SK-N-SH treated with all-trans-retinoic acid at 6 μM for 48 hours (cell line): ENCODE measurements around the gene ZNF697.
"Not testable (repeated sequence)": the region's sequence is repeated elsewhere in the genome, so short reads cannot be mapped to it uniquely, and the experiment has no call there.

Experiments
- ATAC-seq: fragments of 200-7000 bp; cut with Tn5 transposase; 3 replicates; pipeline ENCODE4 v1.9.1; 2020; ENCODE audit warnings: mild to moderate bottlenecking, moderate library complexity
- ARNTL ChIP-seq: fragments of 450-650 bp; formaldehyde crosslinking; IDR thresholded peaks from 2 replicates; pipeline ENCODE4 v1.5.0; 2020; ENCODE audit warnings: low read depth, mild to moderate bottlenecking, moderate library complexity, borderline replicate concordance
- BACH2 ChIP-seq: fragments of 250-450 bp; sonication (Bioruptor Pico); IDR thresholded peaks from 2 replicates; pipeline ENCODE4 v1.9.0; 2021; ENCODE audit warnings: mild to moderate bottlenecking, borderline replicate concordance
- CREB5 ChIP-seq: fragments of 250-450 bp; sonication (Bioruptor Pico); IDR thresholded peaks from 2 replicates; pipeline ENCODE4 v1.5.1; 2020; ENCODE audit warnings: low read depth, mild to moderate bottlenecking, moderate library complexity
- CSDC2 ChIP-seq: fragments of 250-450 bp; sonication (Bioruptor Pico); IDR thresholded peaks from 2 replicates; pipeline ENCODE4 v1.5.0; 2020; ENCODE audit warnings: mild to moderate bottlenecking, moderate library complexity
- CSRNP3 ChIP-seq: fragments of 250-450 bp; sonication (Bioruptor Pico); IDR thresholded peaks from 2 replicates; pipeline ENCODE4 v1.5.1; 2021; ENCODE audit warnings: mild to moderate bottlenecking, moderate library complexity
- ESRRG ChIP-seq: fragments of 250-450 bp; sonication (Bioruptor Pico); IDR thresholded peaks from 2 replicates; pipeline ENCODE4 v1.6.1; 2021; ENCODE audit warnings: mild to moderate bottlenecking
- GLIS3 ChIP-seq: fragments of 250-450 bp; sonication (Bioruptor Pico); IDR thresholded peaks from 2 replicates; pipeline ENCODE4 v1.5.0; 2020; ENCODE audit warnings: mild to moderate bottlenecking, moderate library complexity
- ISL1 ChIP-seq: fragments of 250-450 bp; sonication (Bioruptor Pico); IDR thresholded peaks from 2 replicates; pipeline ENCODE4 v2.1.2; 2022; ENCODE audit warnings: mild to moderate bottlenecking, moderate library complexity
- OSR1 ChIP-seq: fragments of 250-450 bp; sonication (Bioruptor Pico); IDR thresholded peaks from 2 replicates; pipeline ENCODE4 v1.8.0; 2022; ENCODE audit warnings: moderate library complexity, mild to moderate bottlenecking, inconsistent platforms
- PPARA ChIP-seq: fragments of 250-450 bp; sonication (Bioruptor Pico); IDR thresholded peaks from 2 replicates; pipeline ENCODE4 v1.5.0; 2020; ENCODE audit warnings: mild to moderate bottlenecking, borderline replicate concordance
- SNAI2 ChIP-seq: fragments of 250-450 bp; sonication (Bioruptor Pico); IDR thresholded peaks from 2 replicates; pipeline ENCODE4 v1.5.0; 2020; ENCODE audit warnings: mild to moderate bottlenecking, moderate library complexity
- TCF4 ChIP-seq: fragments of 250-450 bp; sonication (Bioruptor Pico); IDR thresholded peaks from 2 replicates; pipeline ENCODE4 v1.8.0; 2021; ENCODE audit warnings: mild to moderate bottlenecking, moderate library complexity, borderline replicate concordance
- TOX ChIP-seq: fragments of 250-450 bp; sonication (Bioruptor Pico); IDR thresholded peaks from 2 replicates; pipeline ENCODE4 v1.8.0; 2021; ENCODE audit warnings: mild to moderate bottlenecking, moderate library complexity, borderline replicate concordance
- ZC3H10 ChIP-seq: fragments of 250-450 bp; sonication (Bioruptor Pico); IDR thresholded peaks from 2 replicates; pipeline ENCODE4 v1.5.1; 2021; ENCODE audit warnings: mild to moderate bottlenecking, moderate library complexity
- ZFP30 ChIP-seq: fragments of 450-650 bp; formaldehyde crosslinking; IDR thresholded peaks from 2 replicates; pipeline ENCODE4 v1.5.0; 2022; ENCODE audit warnings: mild to moderate bottlenecking, moderate library complexity
- ZNF565 ChIP-seq: fragments of 450-650 bp; formaldehyde crosslinking; conservative IDR thresholded peaks from 2 replicates; pipeline ENCODE4 v1.5.0; 2020; ENCODE audit warnings: low read depth, mild to moderate bottlenecking, moderate library complexity
- ZNF8 ChIP-seq: fragments of 450-650 bp; formaldehyde crosslinking; IDR thresholded peaks from 2 replicates; pipeline ENCODE4 v1.5.0; 2020; ENCODE audit warnings: mild to moderate bottlenecking, moderate library complexity

ZNF697 gene

GRCh38 chr1:119622311-119623192, 25.5 kb downstream of the ZNF697 start (continued):
- TF ChIP-seq PPARA (CRISPR knock-in tag) (no peak), ZNF8 (CRISPR knock-in tag) (no peak), TCF4 (CRISPR knock-in tag) (no peak), CSDC2 (CRISPR knock-in tag) (no peak)

- TF ChIP-seq ISL1 (CRISPR knock-in tag), result no peak
- no peak for TF ChIP-seq PPARA (CRISPR knock-in tag)
- TF ChIP-seq ZNF8 (CRISPR knock-in tag), result no peak
- no peak for TF ChIP-seq TCF4 (CRISPR knock-in tag)
- no peak for TF ChIP-seq SNAI2 (CRISPR knock-in tag)
- ATAC-seq, result no peak
These were observed 26.4 kb downstream of the ZNF697 start for GRCh38 chr1:119621705-119622104.

GRCh38 chr1:119617751-119618691, 30.0 kb downstream of the ZNF697 start:
- TF ChIP-seq PPARA (CRISPR knock-in tag) (no peak), TOX (CRISPR knock-in tag) (no peak), ZFP30 (CRISPR knock-in tag) (no peak), GLIS3 (CRISPR knock-in tag) (no peak), CREB5 (CRISPR knock-in tag) (no peak), ZC3H10 (no peak), CSRNP3 (CRISPR knock-in tag) (no peak)
- no peak for ATAC-seq

- ATAC-seq, result not testable (repeated sequence)
These were observed 31.3 kb downstream of the ZNF697 start for GRCh38 chr1:119616748-119617147.

- ATAC-seq, result not testable (repeated sequence)
These were observed 33.0 kb downstream of the ZNF697 start for GRCh38 chr1:119615100-119615499.

GRCh38 chr1:119613769-119614720, 34.0 kb downstream of the ZNF697 start:
- TF ChIP-seq CREB5 (CRISPR knock-in tag) (no peak), ZC3H10 (no peak), TCF4 (CRISPR knock-in tag) (no peak), ARNTL (no peak), ESRRG (no peak), ZNF8 (CRISPR knock-in tag) (no peak), OSR1 (CRISPR knock-in tag) (no peak), ZFP30 (CRISPR knock-in tag) (no peak), BACH2 (no peak), SNAI2 (CRISPR knock-in tag) (no peak), CSDC2 (CRISPR knock-in tag) (no peak), ZNF565 (no peak)
- peak; percentile 98 for ATAC-seq
